BJ (cell line): ENCODE results near the gene LLPH. TPM values are rescaled to one million over a fixed set of nuclear protein-coding genes. Genes with fewer than 3 reads are reported as not detected.

Source experiments
- CTCF ChIA-PET: fragments of 350-600 bp; formaldehyde crosslinking; extraction: SDS; loops from one replicate; lab custom pipeline; 2021; ENCODE audit warnings: antibody characterized with exemption, inconsistent platforms; lab: Yijun Ruan, JAX
- POLR2A ChIA-PET: fragments of 300-600 bp; sonication (Branson Sonifier 250); formaldehyde crosslinking; extraction: SDS; loops from one replicate; lab custom pipeline; 2021; ENCODE audit warnings: antibody characterized with exemption; lab: Charles Lee
- DNase-seq: peaks from one replicate; pipeline ENCODE4 v3.0.0-alpha.2; 2011; ENCODE audit warnings: low read depth
- H3K27me3 ChIP-seq: 2 replicates; pipeline ENCODE4 v1.6.0; 2011; ENCODE audit warnings: low read length; ENCODE audit not compliant: control insufficient read depth, insufficient read depth
- H3K36me3 ChIP-seq: 2 replicates; pipeline ENCODE4 v1.5.1; 2011; ENCODE audit warnings: low read length; ENCODE audit not compliant: control insufficient read depth, insufficient read depth
- H3K4me3 ChIP-seq: 2 replicates; pipeline ENCODE4 v1.5.1; 2011; ENCODE audit warnings: low read depth, mild to moderate bottlenecking, control low read depth, low read length
- polyA plus RNA-seq: library from polyadenylated mRNA; depleted of rRNA; stranded (reverse); fragments of >200 nt; gene quantifications from 2 replicates; pipeline ENCODE4 v1.2.3, GENCODE V29; 2011
- TF ChIP-seq, protein P1 (sequence below): IDR thresholded peaks from 2 replicates; pipeline ENCODE4 v1.5.1; 2011; ENCODE audit warnings: low read depth, mild to moderate bottlenecking, control low read depth, inconsistent platforms, low read length, moderate library complexity; ENCODE audit not compliant: insufficient read depth

The LLPH gene
- polyA plus RNA-seq, 1 experiment = 4.0 TPM

DNA sequence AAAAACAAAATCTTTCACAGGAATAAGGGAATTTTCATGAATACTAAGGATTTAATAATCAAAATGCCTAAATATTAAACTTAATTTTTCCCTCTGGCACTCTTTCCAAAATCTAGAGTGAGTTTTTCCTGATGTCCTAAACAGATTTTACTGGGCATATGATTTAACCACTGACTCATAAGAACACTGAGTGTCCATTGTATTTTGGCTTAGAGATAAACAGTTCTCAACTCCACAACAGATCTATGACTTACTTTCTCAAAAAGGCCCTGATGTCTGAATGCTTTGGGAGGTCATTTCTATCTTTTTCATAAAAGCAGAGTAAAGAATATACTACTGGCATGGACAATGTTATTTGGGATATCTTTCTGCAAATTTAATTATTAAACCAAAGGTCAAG is 24.2 kb upstream of the LLPH start:
- TF ChIP-seq, protein P1, sequence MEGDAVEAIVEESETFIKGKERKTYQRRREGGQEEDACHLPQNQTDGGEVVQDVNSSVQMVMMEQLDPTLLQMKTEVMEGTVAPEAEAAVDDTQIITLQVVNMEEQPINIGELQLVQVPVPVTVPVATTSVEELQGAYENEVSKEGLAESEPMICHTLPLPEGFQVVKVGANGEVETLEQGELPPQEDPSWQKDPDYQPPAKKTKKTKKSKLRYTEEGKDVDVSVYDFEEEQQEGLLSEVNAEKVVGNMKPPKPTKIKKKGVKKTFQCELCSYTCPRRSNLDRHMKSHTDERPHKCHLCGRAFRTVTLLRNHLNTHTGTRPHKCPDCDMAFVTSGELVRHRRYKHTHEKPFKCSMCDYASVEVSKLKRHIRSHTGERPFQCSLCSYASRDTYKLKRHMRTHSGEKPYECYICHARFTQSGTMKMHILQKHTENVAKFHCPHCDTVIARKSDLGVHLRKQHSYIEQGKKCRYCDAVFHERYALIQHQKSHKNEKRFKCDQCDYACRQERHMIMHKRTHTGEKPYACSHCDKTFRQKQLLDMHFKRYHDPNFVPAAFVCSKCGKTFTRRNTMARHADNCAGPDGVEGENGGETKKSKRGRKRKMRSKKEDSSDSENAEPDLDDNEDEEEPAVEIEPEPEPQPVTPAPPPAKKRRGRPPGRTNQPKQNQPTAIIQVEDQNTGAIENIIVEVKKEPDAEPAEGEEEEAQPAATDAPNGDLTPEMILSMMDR = no peak
- Histone ChIP-seq H3K27me3 (no peaks in the 10 kb centered on the region), H3K36me3 (peaks cover 1% of the 10 kb centered on the region), H3K4me3 (no peak overlapping the region)
- ChIA-PET CTCF (no interaction called here), POLR2A (no interaction called here)
- no peak for DNase-seq

DNA sequence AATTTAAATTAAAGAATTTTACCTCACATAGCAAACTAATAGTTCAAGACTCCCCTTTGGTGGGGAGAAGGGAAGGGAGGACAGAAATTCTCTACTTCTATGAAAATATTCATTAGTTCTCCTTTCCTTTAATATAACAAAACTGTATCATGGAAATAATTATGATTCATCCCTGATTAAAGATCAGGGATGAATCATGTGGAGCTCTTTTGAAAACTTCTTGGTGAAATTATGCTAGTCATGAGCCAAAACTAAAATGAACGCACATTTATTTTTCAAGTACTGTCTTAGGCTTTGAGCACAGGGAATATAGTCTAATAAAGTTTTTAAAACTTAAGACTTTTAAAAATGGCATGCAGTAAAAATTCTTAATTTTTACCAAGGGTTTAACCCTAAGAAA is 22.2 kb upstream of the LLPH start:
- CTCF ChIA-PET = no interaction called here
- TF ChIP-seq, protein P1 = no peak
- Histone ChIP-seq H3K27me3 (no peaks in the 10 kb centered on the region), H3K4me3 (no peak overlapping the region), H3K36me3 (peaks cover 1% of the 10 kb centered on the region)
- POLR2A ChIA-PET = interaction anchor here (0.6 to 0.7 kb wide), 3 partner anchors 17 to 35 kb away, joined by 3 to 5 read pairs (median 3); no protein-coding TSS in a partner anchor
- DNase-seq = peak; percentile 28

DNA sequence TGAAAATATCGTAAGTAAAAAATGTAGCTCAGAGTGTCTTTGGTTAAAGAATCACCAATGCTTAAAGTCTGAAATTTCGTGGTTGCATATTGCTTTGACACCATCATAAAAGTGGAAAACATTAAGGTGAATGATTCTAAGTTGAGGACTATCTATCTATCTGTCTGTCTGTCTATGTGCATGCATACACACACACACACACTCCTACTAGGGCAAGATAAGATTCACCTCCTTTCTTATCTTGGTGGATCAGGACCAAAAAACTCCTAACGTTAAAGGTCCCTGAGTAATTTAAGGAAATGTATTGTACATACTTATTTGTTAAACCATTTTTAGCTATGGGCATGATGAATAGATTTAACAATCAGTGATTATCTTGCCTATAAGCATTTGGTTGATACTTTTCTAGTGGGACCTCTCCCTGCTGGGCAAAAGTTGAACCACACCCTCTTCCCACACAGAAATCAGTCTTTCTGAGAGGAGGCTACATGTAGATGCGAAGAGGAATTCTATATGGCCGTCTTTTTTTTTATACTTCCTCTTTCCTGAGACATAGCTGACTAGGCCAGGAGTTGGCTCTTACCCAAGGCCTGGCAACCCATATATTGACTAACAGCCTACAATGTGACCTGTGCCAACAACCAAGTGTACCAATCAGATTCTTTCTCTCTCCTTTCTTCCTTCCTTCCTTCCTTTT is 19.3 kb upstream of the LLPH start:
- ChIA-PET CTCF (interaction anchor here (0.9 to 1.3 kb wide), 5 partner anchors 10 to 249 kb away, joined by 3 to 5 read pairs (median 3); partner anchors contain the start of gene TMBIM4), POLR2A (no interaction called here)
- DNase-seq = no peak
- H3K36me3 ChIP-seq = peaks cover 3% of the 10 kb centered on the region
- H3K4me3 ChIP-seq = no peak overlapping the region
- TF ChIP-seq, protein P1 = 0 out of 2 replicates have a peak, but pooled peaks have one; percentile 10
- no peaks in the 10 kb centered on the region for H3K27me3 ChIP-seq

DNA sequence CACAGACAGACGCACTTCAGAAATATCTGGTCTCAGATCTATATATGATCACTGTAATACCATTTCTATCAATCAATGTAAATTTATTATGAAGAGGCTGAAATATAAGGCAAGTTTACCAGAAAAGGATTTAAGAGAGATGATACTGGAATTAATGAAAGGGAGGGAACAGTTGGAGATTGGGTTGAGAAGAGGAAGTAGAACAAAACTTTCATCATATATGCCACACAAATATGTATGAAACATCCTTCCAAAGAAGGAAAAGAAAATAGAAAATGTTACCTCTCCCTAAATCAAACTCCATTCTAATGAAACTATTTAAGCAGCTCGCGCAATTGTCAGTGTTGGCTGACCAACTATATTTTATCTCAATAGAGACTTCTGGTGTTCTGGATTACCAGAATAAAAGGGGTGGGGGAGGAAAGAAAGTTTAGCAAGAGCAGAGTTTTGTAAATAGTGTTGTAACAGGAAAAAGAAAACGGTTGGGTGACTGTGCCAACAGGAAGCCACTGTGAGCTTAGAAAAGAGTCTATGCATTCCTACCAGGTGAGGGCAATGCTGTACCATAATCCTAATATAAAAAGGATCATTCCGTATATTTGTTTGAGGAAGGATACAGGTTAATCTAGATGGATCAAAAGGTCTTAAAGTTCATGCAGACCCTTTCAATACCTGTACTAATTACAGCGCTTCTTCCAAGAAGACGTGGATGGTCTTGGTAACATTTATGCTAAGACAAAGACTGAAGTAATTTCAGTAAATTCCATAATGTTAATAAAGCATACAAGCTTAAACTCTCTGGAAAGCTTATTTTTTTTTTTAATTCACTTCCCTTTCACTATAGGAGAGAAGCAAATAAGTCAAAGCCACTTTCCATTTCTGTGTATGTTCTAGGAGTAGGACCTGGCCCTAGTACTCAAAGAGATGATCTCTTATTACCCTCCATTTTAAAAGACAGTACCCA is 14.5 kb upstream of the LLPH start:
- DNase-seq = no peak
- H3K36me3 ChIP-seq = peaks cover 8% of the 10 kb centered on the region
- CTCF ChIA-PET = interaction anchor here (0.7 to 1.6 kb wide), 12 partner anchors 12 to 547 kb away, joined by 3 to 6 read pairs (median 3); partner anchors contain the start of genes HELB and TMBIM4
- TF ChIP-seq, protein P1 = peak; percentile 64
- H3K4me3 ChIP-seq = no peak overlapping the region
- H3K27me3 ChIP-seq = no peaks in the 10 kb centered on the region
- POLR2A ChIA-PET = interaction anchor here (0.6 kb wide), 2 partner anchors 13 to 25 kb away, joined by 3 to 7 read pairs; no protein-coding TSS in a partner anchor
